Measurements from ENCODE around the gene SLC9A9. TPM values are rescaled to one million over a fixed set of nuclear protein-coding genes. Genes with fewer than 3 reads are reported as not detected.

Gene SLC9A9
- total and polyA plus RNA-seq, 9 of the 15 experiments (the other 6 are each of a cell fraction or from before 2014, with no cell fraction given) = 0.03 to 0.13 TPM; not detected in 7

- TF ChIP-seq CLOCK (CRISPR knock-in tag; IDR thresholded peaks at IDR 0.05; ENCODE audit: borderline replicate concordance) (no peak), NCOA1 (IDR thresholded peaks at IDR 0.05; ENCODE audit: low read depth) (peak; percentile 53; the same call in 1 of the 2 replicates), MEF2A (IDR thresholded peaks at IDR 0.05; ENCODE audit: control insufficient read depth, low read depth, low read length) (no peak), POLR2AphosphoS5 (IDR thresholded peaks at IDR 0.05; ENCODE audit: control insufficient read depth, insufficient read depth, low read depth, low read length) (peak; percentile 82), CUX1 (CRISPR knock-in tag; IDR thresholded peaks at IDR 0.05) (no peak), MECOM (CRISPR knock-in tag; IDR thresholded peaks at IDR 0.05) (peak; percentile 63; the same call in 1 of the 2 replicates), HMGN3 (IDR thresholded peaks at IDR 0.05; ENCODE audit: borderline replicate concordance, extremely low read depth, insufficient read length, low read depth, low read length) (no peak), E2F3 (CRISPR knock-in tag; IDR thresholded peaks at IDR 0.05) (0 out of 2 replicates have a peak, but pooled peaks have one; percentile 52), EHMT2 (IDR thresholded peaks at IDR 0.05) (peak; percentile 71), CBX3 (IDR thresholded peaks at IDR 0.05; ENCODE audit: borderline replicate concordance in 1 of 2, low read length in 2 of 2) (peak in 1 of 2 experiments; percentile 36; a peak in 1 of 3 replicates), U2AF2 (optimal IDR thresholded peaks at IDR 0.05; ENCODE audit: low read depth, low read length) (no peak), HNRNPUL1 (IDR thresholded peaks at IDR 0.05; ENCODE audit: low read length) (no peak), FIP1L1 (IDR thresholded peaks at IDR 0.05; ENCODE audit: low read depth, low read length, poor library complexity, severe bottlenecking) (no peak), RUNX1 (IDR thresholded peaks at IDR 0.05; ENCODE audit: low read depth) (no peak), TFE3 (CRISPR knock-in tag; IDR thresholded peaks at IDR 0.05) (no peak), CREB1 (IDR thresholded peaks at IDR 0.05) (peak; percentile 37; the same call in 1 of the 2 replicates), CREB1 (CRISPR knock-in tag; IDR thresholded peaks at IDR 0.05) (no peak), SRSF7 (optimal IDR thresholded peaks at IDR 0.05; ENCODE audit: low read depth, low read length) (no peak), ZNF23 (CRISPR knock-in tag; IDR thresholded peaks at IDR 0.05) (no peak), TSC22D4 (tag; IDR thresholded peaks at IDR 0.05) (no peak)
Observed at GRCh38 chr3:143307613-143308183, 540.6 kb downstream of the SLC9A9 start (continued).
